Loucy (cell line): ENCODE measurements around the gene SLC17A7.

Experiments used
- H2AFZ ChIP-seq: fragments of 200-600 bp; sonication (generic); 2 replicates; pipeline ENCODE4 v1.6.0; 2016; ENCODE audit warnings: antibody characterized with exemption, mild to moderate bottlenecking, low read length, moderate library complexity
- H3F3A ChIP-seq: fragments of 200-600 bp; 2 replicates; pipeline ENCODE4 v1.6.0; 2016; ENCODE audit warnings: antibody characterized with exemption, low read depth, mild to moderate bottlenecking
- H3K27me3 ChIP-seq: fragments of 200-600 bp; sonication (generic); 2 replicates; pipeline ENCODE4 v1.6.1; 2014; ENCODE audit warnings: low read length, mild to moderate bottlenecking; ENCODE audit not compliant: insufficient read depth, poor library complexity, severe bottlenecking
- H3K36me3 ChIP-seq: fragments of 200-600 bp; sonication (generic); 2 replicates; pipeline ENCODE4 v1.6.1; 2016; ENCODE audit warnings: low read length; ENCODE audit not compliant: insufficient read depth
- H3K4me1 ChIP-seq: fragments of 200-600 bp; sonication (generic); 2 replicates; pipeline ENCODE4 v1.5.1; 2014; ENCODE audit warnings: low read length, mild to moderate bottlenecking; ENCODE audit not compliant: insufficient read depth, poor library complexity, severe bottlenecking
- H3K4me2 ChIP-seq: fragments of 200-600 bp; sonication (generic); 2 replicates; pipeline ENCODE4 v1.6.0; 2014; ENCODE audit warnings: antibody characterized with exemption, low read length, low read depth, mild to moderate bottlenecking; ENCODE audit not compliant: poor library complexity, severe bottlenecking
- H3K4me3 ChIP-seq: fragments of 200-600 bp; sonication (generic); 2 replicates; pipeline ENCODE4 v1.5.1; 2014; ENCODE audit warnings: low read length, mild to moderate bottlenecking, mixed read lengths; ENCODE audit not compliant: poor library complexity, severe bottlenecking
- H3K79me2 ChIP-seq: fragments of 200-600 bp; sonication (generic); 2 replicates; pipeline ENCODE4 v1.6.1; 2014; ENCODE audit warnings: low read length; ENCODE audit not compliant: insufficient read depth
- H3K9ac ChIP-seq: fragments of 200-600 bp; sonication (generic); 2 replicates; pipeline ENCODE4 v1.6.0; 2014; ENCODE audit warnings: mild to moderate bottlenecking, low read depth, low read length, moderate library complexity; ENCODE audit not compliant: poor library complexity, severe bottlenecking
- H3K9me2 ChIP-seq: fragments of 200-600 bp; sonication (generic); replicated peaks from 2 replicates; pipeline ENCODE4 v1.6.1; 2016; ENCODE audit warnings: low read depth, low read length, mixed read lengths
- H3K9me3 ChIP-seq: fragments of 200-600 bp; sonication (generic); 2 replicates; pipeline ENCODE4 v1.6.1; 2014; ENCODE audit warnings: mild to moderate bottlenecking, antibody characterized with exemption, low read length, low read depth; ENCODE audit not compliant: insufficient read depth
- H4K20me1 ChIP-seq: fragments of 200-600 bp; sonication (generic); 2 replicates; pipeline ENCODE4 v1.6.0; 2014; ENCODE audit warnings: antibody characterized with exemption, low read length, mild to moderate bottlenecking; ENCODE audit not compliant: insufficient read depth, poor library complexity, severe bottlenecking
- EZH2phosphoT487 ChIP-seq: fragments of 200-600 bp; IDR thresholded peaks from 2 replicates; pipeline ENCODE4 v1.6.1; 2018; ENCODE audit warnings: antibody characterized with exemption, mild to moderate bottlenecking, moderate library complexity, borderline replicate concordance
- TF ChIP-seq, protein P1 (sequence below): fragments of 200-600 bp; sonication (generic); conservative IDR thresholded peaks from 2 replicates; pipeline ENCODE4 v1.5.1; 2014; ENCODE audit warnings: mild to moderate bottlenecking, antibody characterized with exemption, low read length

SLC17A7 gene

GRCh38 chr19:49440439-49441209, 703 bp downstream of the SLC17A7 start:
- H3K4me2 ChIP-seq, result no peak overlapping the region
- H3K36me3 ChIP-seq, result no peaks in the 10 kb centered on the region
- no peak overlapping the region for H3K9ac ChIP-seq
- H3K9me3 ChIP-seq, result no peaks in the 10 kb centered on the region
- H3K27me3 ChIP-seq, result no peaks in the 10 kb centered on the region
- TF ChIP-seq, protein P1, sequence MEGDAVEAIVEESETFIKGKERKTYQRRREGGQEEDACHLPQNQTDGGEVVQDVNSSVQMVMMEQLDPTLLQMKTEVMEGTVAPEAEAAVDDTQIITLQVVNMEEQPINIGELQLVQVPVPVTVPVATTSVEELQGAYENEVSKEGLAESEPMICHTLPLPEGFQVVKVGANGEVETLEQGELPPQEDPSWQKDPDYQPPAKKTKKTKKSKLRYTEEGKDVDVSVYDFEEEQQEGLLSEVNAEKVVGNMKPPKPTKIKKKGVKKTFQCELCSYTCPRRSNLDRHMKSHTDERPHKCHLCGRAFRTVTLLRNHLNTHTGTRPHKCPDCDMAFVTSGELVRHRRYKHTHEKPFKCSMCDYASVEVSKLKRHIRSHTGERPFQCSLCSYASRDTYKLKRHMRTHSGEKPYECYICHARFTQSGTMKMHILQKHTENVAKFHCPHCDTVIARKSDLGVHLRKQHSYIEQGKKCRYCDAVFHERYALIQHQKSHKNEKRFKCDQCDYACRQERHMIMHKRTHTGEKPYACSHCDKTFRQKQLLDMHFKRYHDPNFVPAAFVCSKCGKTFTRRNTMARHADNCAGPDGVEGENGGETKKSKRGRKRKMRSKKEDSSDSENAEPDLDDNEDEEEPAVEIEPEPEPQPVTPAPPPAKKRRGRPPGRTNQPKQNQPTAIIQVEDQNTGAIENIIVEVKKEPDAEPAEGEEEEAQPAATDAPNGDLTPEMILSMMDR, result no peak
- no peak for TF ChIP-seq EZH2phosphoT487
- H3K9me2 ChIP-seq, result no peaks in the 10 kb centered on the region
- peaks cover 11% of the 10 kb centered on the region for H3K4me1 ChIP-seq
- no peaks in the 10 kb centered on the region for H4K20me1 ChIP-seq
- H3F3A ChIP-seq, result peaks cover 6% of the 10 kb centered on the region; the same call in 1 of the 2 replicates
- H2AFZ ChIP-seq, result no peak overlapping the region
- H3K4me3 ChIP-seq, result no peak overlapping the region
- no peaks in the 10 kb centered on the region for H3K79me2 ChIP-seq

DNA sequence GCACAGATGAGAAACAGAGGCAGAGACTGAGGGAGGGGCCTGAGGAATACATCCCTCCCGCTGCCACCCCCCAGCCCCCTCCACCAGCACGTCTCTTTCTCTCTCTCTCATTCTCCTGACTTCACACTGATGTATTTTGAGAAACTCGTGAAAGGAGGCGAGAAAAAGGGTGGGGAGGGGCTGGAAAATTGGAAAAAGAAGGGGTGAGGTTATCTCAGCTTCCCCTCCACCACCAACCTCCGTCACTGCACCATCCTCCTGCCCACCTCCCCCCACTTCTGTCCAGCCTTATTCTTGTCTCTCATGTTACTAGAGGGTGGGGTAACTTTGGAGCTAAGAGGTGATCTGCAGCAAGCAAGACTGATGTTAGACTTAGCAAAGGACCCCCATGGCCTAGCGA, 1.5 kb downstream of the SLC17A7 start:
- Histone ChIP-seq H3K27me3 (no peaks in the 10 kb centered on the region), H3K4me1 (peaks cover 11% of the 10 kb centered on the region), H3K4me2 (no peak overlapping the region), H2AFZ (no peak overlapping the region), H3K9ac (no peak overlapping the region), H3K9me2 (no peaks in the 10 kb centered on the region), H3K9me3 (no peaks in the 10 kb centered on the region), H3K4me3 (no peak overlapping the region), H3F3A (no peaks in the 10 kb centered on the region; the same call in 1 of the 2 replicates), H3K79me2 (no peaks in the 10 kb centered on the region), H4K20me1 (no peaks in the 10 kb centered on the region), H3K36me3 (no peaks in the 10 kb centered on the region)
- no peak for TF ChIP-seq EZH2phosphoT487
- TF ChIP-seq, protein P1, result no peak

- no peak overlapping the region for H3K9ac ChIP-seq
- no peak overlapping the region for H3K4me3 ChIP-seq
- no peaks in the 10 kb centered on the region for H3K9me2 ChIP-seq
- H3K36me3 ChIP-seq, result no peaks in the 10 kb centered on the region
- no peaks in the 10 kb centered on the region for H3K9me3 ChIP-seq
- H3F3A ChIP-seq, result no peaks in the 10 kb centered on the region
- peaks cover 5% of the 10 kb centered on the region for H3K4me1 ChIP-seq
- H3K4me2 ChIP-seq, result no peak overlapping the region
- H3K27me3 ChIP-seq, result no peaks in the 10 kb centered on the region
- H2AFZ ChIP-seq, result no peak overlapping the region
- H4K20me1 ChIP-seq, result no peaks in the 10 kb centered on the region
- no peaks in the 10 kb centered on the region for H3K79me2 ChIP-seq
- TF ChIP-seq EZH2phosphoT487, result no peak
- TF ChIP-seq, protein P1, result no peak
Measured at GRCh38 chr19:49438261-49438660, 3.1 kb downstream of the SLC17A7 start.
